Smooth muscle cell (in vitro differentiated cells): ENCODE measurements around the gene HSD3B7. TPM values are rescaled to one million over a fixed set of nuclear protein-coding genes. Genes with fewer than 3 reads are reported as not detected.

Experiments
- DNase-seq: peaks from one replicate; lab custom pipeline; 2025; ENCODE audit not compliant: unreplicated experiment; lab: John Stamatoyannopoulos, UW
- H2AFZ ChIP-seq: fragments of 200-600 bp; sonication (generic); 2 replicates; pipeline ENCODE4 v1.6.0; 2016; ENCODE audit warnings: antibody characterized with exemption, low read depth, mild to moderate bottlenecking
- H3F3A ChIP-seq: fragments of 200-600 bp; sonication (generic); 2 replicates; pipeline ENCODE4 v1.6.0; 2017; ENCODE audit warnings: antibody characterized with exemption, low read depth
- H3K27ac ChIP-seq: fragments of 200-600 bp; sonication (generic); 2 replicates; pipeline ENCODE4 v1.5.1; 2016; ENCODE audit warnings: low read depth, mild to moderate bottlenecking
- H3K27me3 ChIP-seq: fragments of 200-600 bp; sonication (generic); 2 replicates; pipeline ENCODE4 v1.6.1; 2016; ENCODE audit warnings: low read depth, mild to moderate bottlenecking
- H3K36me3 ChIP-seq: fragments of 200-600 bp; sonication (generic); 2 replicates; pipeline ENCODE4 v1.5.1; 2016; ENCODE audit warnings: low read depth
- H3K4me1 ChIP-seq: fragments of 200-600 bp; sonication (generic); 2 replicates; pipeline ENCODE4 v1.5.1; 2016; ENCODE audit warnings: low read depth
- H3K4me2 ChIP-seq: fragments of 200-600 bp; sonication (generic); 2 replicates; pipeline ENCODE4 v1.6.0; 2016; ENCODE audit warnings: mild to moderate bottlenecking
- H3K4me3 ChIP-seq: fragments of 200-600 bp; sonication (generic); 2 replicates; pipeline ENCODE4 v1.5.1; 2016; ENCODE audit warnings: mild to moderate bottlenecking
- H3K79me2 ChIP-seq: fragments of 200-600 bp; sonication (generic); 2 replicates; pipeline ENCODE4 v1.6.0; 2016; ENCODE audit warnings: low read depth, mild to moderate bottlenecking
- H3K9ac ChIP-seq: fragments of 200-600 bp; sonication (generic); 2 replicates; pipeline ENCODE4 v1.6.0; 2016; ENCODE audit warnings: low read depth
- H3K9me3 ChIP-seq: fragments of 200-600 bp; sonication (generic); replicated peaks from 2 replicates; pipeline ENCODE4 v1.5.1; 2016; ENCODE audit warnings: low read depth
- H4K20me1 ChIP-seq: fragments of 200-600 bp; sonication (generic); 2 replicates; pipeline ENCODE4 v1.6.0; 2016; ENCODE audit warnings: low read depth
- CTCF ChIP-seq: fragments of 200-600 bp; sonication (generic); IDR thresholded peaks from 2 replicates; pipeline ENCODE4 v1.5.1; 2017; ENCODE audit warnings: borderline replicate concordance, mild to moderate bottlenecking, antibody characterized with exemption; ENCODE audit not compliant: insufficient read depth, poor library complexity, severe bottlenecking
- WGBS: methylation state at CpG from one replicate; pipeline ENCODE4 v1.1.7; 2016; ENCODE audit warnings: low lambda C conversion rate; 5-methylcytosine and 5-hydroxymethylcytosine counted together
- polyA plus RNA-seq: library from polyadenylated mRNA; unstranded; fragments of >200 nt; fragmentation: Nextera tagmentation; extraction: Ambion mirVana; gene quantifications from 2 replicates; pipeline ENCODE4 v1.2.1, GENCODE V29; 2016
- total RNA-seq: library from RNA; depleted of rRNA; stranded (reverse); fragments of >200 nt; gene quantifications from 2 replicates; pipeline ENCODE4 v1.2.3, GENCODE V29; 2014

The HSD3B7 gene
- total and polyA plus RNA-seq, 2 experiments from 2014 or later: 10.8 to 15.5 TPM

- Histone ChIP-seq H3K9ac (no peak overlapping the region), H3K4me2 (peak overlapping the region; percentile 89), H3K4me1 (no peaks in the 10 kb centered on the region), H3K79me2 (no peaks in the 10 kb centered on the region), H3K36me3 (no peaks in the 10 kb centered on the region), H3F3A (peaks cover 11% of the 10 kb centered on the region), H3K4me3 (no peak overlapping the region), H3K27ac (no peak overlapping the region), H2AFZ (no peak overlapping the region), H4K20me1 (no peaks in the 10 kb centered on the region), H3K9me3 (no peaks in the 10 kb centered on the region), H3K27me3 (no peaks in the 10 kb centered on the region)
- no peak for DNase-seq
- TF ChIP-seq CTCF: no peak
- 86% methylated on average over 11 of the region's 11 CpGs for WGBS
These were observed 10.9 kb downstream of the HSD3B7 start for GRCh38 chr16:30995927-30996323.

- Histone ChIP-seq H3K36me3 (no peaks in the 10 kb centered on the region), H2AFZ (no peak overlapping the region), H3K27ac (peak overlapping the region; percentile 8), H3K4me3 (peak overlapping the region; percentile 58), H3K9ac (peak overlapping the region; percentile 7), H4K20me1 (no peaks in the 10 kb centered on the region), H3K4me1 (no peaks in the 10 kb centered on the region), H3K4me2 (peak overlapping the region; percentile 89), H3K79me2 (no peaks in the 10 kb centered on the region), H3K27me3 (no peaks in the 10 kb centered on the region), H3K9me3 (no peaks in the 10 kb centered on the region), H3F3A (peaks cover 11% of the 10 kb centered on the region)
- 33% methylated on average over 18 of the region's 23 CpGs for WGBS
- no peak for TF ChIP-seq CTCF
- no peak for DNase-seq
These were observed 11.4 kb downstream of the HSD3B7 start for GRCh38 chr16:30996324-30996984.

- no peak for TF ChIP-seq CTCF
- H3K4me2 ChIP-seq: peak overlapping the region; percentile 89
- peaks cover 2% of the 10 kb centered on the region for H3K4me1 ChIP-seq
- H2AFZ ChIP-seq: peak overlapping the region; percentile 62
- H4K20me1 ChIP-seq: no peaks in the 10 kb centered on the region
- H3K9ac ChIP-seq: peak overlapping the region; percentile 90
- no peaks in the 10 kb centered on the region for H3K9me3 ChIP-seq
- no peaks in the 10 kb centered on the region for H3K27me3 ChIP-seq
- peak overlapping the region; percentile 94 for H3K27ac ChIP-seq
- H3F3A ChIP-seq: peaks cover 11% of the 10 kb centered on the region
- WGBS: 4% methylated on average over 50 of the region's 60 CpGs
- no peaks in the 10 kb centered on the region for H3K79me2 ChIP-seq
- peak overlapping the region; percentile 58 for H3K4me3 ChIP-seq
- peak; percentile 49 for DNase-seq
- H3K36me3 ChIP-seq: no peaks in the 10 kb centered on the region
These were observed 12.1 kb downstream of the HSD3B7 start for GRCh38 chr16:30996985-30997724.
